ENCODE results near the gene DDX11. TPM values are rescaled to one million over a fixed set of nuclear protein-coding genes. Genes with fewer than 3 reads are reported as not detected.
A peak's percentile ranks its signal among the peaks of the same experiment; 100 is the strongest.
"Not testable (repeated sequence)": the region's sequence is repeated elsewhere in the genome, so short reads cannot be mapped to it uniquely, and the experiment has no call there.

DDX11 gene
- polyA plus RNA-seq, 2 donors = 13.3 to 28.2 TPM

GRCh38 chr12:31104773-31105172 lies 31.1 kb downstream of the DDX11 start:
- not testable (repeated sequence) for H3K27me3 ChIP-seq (ENCODE audit: control insufficient read depth in 1 of 2, insufficient read depth in 2 of 2, low read length in 2 of 2); H3K36me3 ChIP-seq (ENCODE audit: control insufficient read depth in 2 of 2, insufficient read depth in 2 of 2, low read length in 1 of 2); H3K27ac ChIP-seq (ENCODE audit: low read depth in 2 of 2, low read length in 1 of 2); H3K4me3 ChIP-seq (ENCODE audit: low read depth in 1 of 2, low read length in 2 of 2); H3K4me1 ChIP-seq (ENCODE audit: control insufficient read depth in 2 of 2, insufficient read depth in 2 of 2, low read length in 1 of 2); H3K9me3 ChIP-seq (ENCODE audit: control insufficient read depth in 2 of 2, insufficient read depth in 1 of 2, low read depth in 1 of 2, low read length in 1 of 2)
- WGBS, 2 donors = 91 to 93% methylated on average over 13 to 14 of the region's 14 CpGs

- WGBS, 2 donors = 82 to 88% methylated on average over 8 of the region's 8 CpGs
- H3K36me3 ChIP-seq (ENCODE audit: control insufficient read depth in 2 of 2, insufficient read depth in 2 of 2, low read length in 1 of 2) = peaks cover 0 to 5% of the 10 kb centered on the region in 2 donors
- H3K27me3 ChIP-seq (ENCODE audit: control insufficient read depth in 1 of 2, insufficient read depth in 2 of 2, low read length in 2 of 2) = no peaks in the 10 kb centered on the region
- H3K4me3 ChIP-seq (ENCODE audit: low read depth in 1 of 2, low read length in 2 of 2) = no peak overlapping the region
- H3K4me1 ChIP-seq (ENCODE audit: control insufficient read depth in 2 of 2, insufficient read depth in 2 of 2, low read length in 1 of 2) = no peaks in the 10 kb centered on the region
- H3K27ac ChIP-seq (ENCODE audit: low read depth in 2 of 2, low read length in 1 of 2) = no peak overlapping the region
- no peaks in the 10 kb centered on the region for H3K9me3 ChIP-seq (ENCODE audit: control insufficient read depth in 2 of 2, insufficient read depth in 1 of 2, low read depth in 1 of 2, low read length in 1 of 2)
Measured at GRCh38 chr12:31105668-31106067, 32.0 kb downstream of the DDX11 start.

- 76 to 87% methylated on average over 10 of the region's 10 CpGs for WGBS, 2 donors
- H3K4me3 ChIP-seq (ENCODE audit: low read depth in 1 of 2, low read length in 2 of 2) = no peak overlapping the region
- H3K36me3 ChIP-seq (ENCODE audit: control insufficient read depth in 2 of 2, insufficient read depth in 2 of 2, low read length in 1 of 2) = peaks cover 0 to 5% of the 10 kb centered on the region in 2 donors
- no peaks in the 10 kb centered on the region for H3K9me3 ChIP-seq (ENCODE audit: control insufficient read depth in 2 of 2, insufficient read depth in 1 of 2, low read depth in 1 of 2, low read length in 1 of 2)
- H3K4me1 ChIP-seq (ENCODE audit: control insufficient read depth in 2 of 2, insufficient read depth in 2 of 2, low read length in 1 of 2) = no peaks in the 10 kb centered on the region
- H3K27me3 ChIP-seq (ENCODE audit: control insufficient read depth in 1 of 2, insufficient read depth in 2 of 2, low read length in 2 of 2) = no peaks in the 10 kb centered on the region
- no peak overlapping the region for H3K27ac ChIP-seq (ENCODE audit: low read depth in 2 of 2, low read length in 1 of 2)
Measured at GRCh38 chr12:31106101-31106803, 32.6 kb downstream of the DDX11 start.

GRCh38 chr12:31109773-31110172 lies 36.1 kb downstream of the DDX11 start:
- H3K27me3 ChIP-seq (ENCODE audit: control insufficient read depth in 1 of 2, insufficient read depth in 2 of 2, low read length in 2 of 2); H3K9me3 ChIP-seq (ENCODE audit: control insufficient read depth in 2 of 2, insufficient read depth in 1 of 2, low read depth in 1 of 2, low read length in 1 of 2); H3K4me1 ChIP-seq (ENCODE audit: control insufficient read depth in 2 of 2, insufficient read depth in 2 of 2, low read length in 1 of 2); H3K27ac ChIP-seq (ENCODE audit: low read depth in 2 of 2, low read length in 1 of 2); H3K36me3 ChIP-seq (ENCODE audit: control insufficient read depth in 2 of 2, insufficient read depth in 2 of 2, low read length in 1 of 2); H3K4me3 ChIP-seq (ENCODE audit: low read depth in 1 of 2, low read length in 2 of 2): not testable (repeated sequence)
- 75 to 77% methylated on average over 6 of the region's 6 CpGs for WGBS, 2 donors

- H3K4me1 ChIP-seq (ENCODE audit: control insufficient read depth in 2 of 2, insufficient read depth in 2 of 2, low read length in 1 of 2); H3K36me3 ChIP-seq (ENCODE audit: control insufficient read depth in 2 of 2, insufficient read depth in 2 of 2, low read length in 1 of 2); H3K4me3 ChIP-seq (ENCODE audit: low read depth in 1 of 2, low read length in 2 of 2); H3K27me3 ChIP-seq (ENCODE audit: control insufficient read depth in 1 of 2, insufficient read depth in 2 of 2, low read length in 2 of 2); H3K9me3 ChIP-seq (ENCODE audit: control insufficient read depth in 2 of 2, insufficient read depth in 1 of 2, low read depth in 1 of 2, low read length in 1 of 2); H3K27ac ChIP-seq (ENCODE audit: low read depth in 2 of 2, low read length in 1 of 2): not testable (repeated sequence)
- 55 to 56% methylated on average over 5 of the region's 5 CpGs for WGBS, 2 donors
Measured at GRCh38 chr12:31110263-31110662, 36.6 kb downstream of the DDX11 start.

- not testable (repeated sequence) for H3K27ac ChIP-seq (ENCODE audit: low read depth in 2 of 2, low read length in 1 of 2); H3K9me3 ChIP-seq (ENCODE audit: control insufficient read depth in 2 of 2, insufficient read depth in 1 of 2, low read depth in 1 of 2, low read length in 1 of 2); H3K36me3 ChIP-seq (ENCODE audit: control insufficient read depth in 2 of 2, insufficient read depth in 2 of 2, low read length in 1 of 2); H3K4me3 ChIP-seq (ENCODE audit: low read depth in 1 of 2, low read length in 2 of 2)
- 79 to 91% methylated on average over 3 of the region's 3 CpGs for WGBS, 2 donors
- H3K4me1 ChIP-seq (ENCODE audit: control insufficient read depth in 2 of 2, insufficient read depth in 2 of 2, low read length in 1 of 2) = peaks cover 0 to 19% of the 10 kb centered on the region in 2 donors
- H3K27me3 ChIP-seq (ENCODE audit: control insufficient read depth in 1 of 2, insufficient read depth in 2 of 2, low read length in 2 of 2) = peaks cover 0 to 11% of the 10 kb centered on the region in 2 donors
Measured at GRCh38 chr12:31115092-31115601, 41.5 kb downstream of the DDX11 start.

- 23 to 46% methylated on average over 7 of the region's 7 CpGs for WGBS, 2 donors
- H3K4me3 ChIP-seq (ENCODE audit: low read depth in 1 of 2, low read length in 2 of 2); H3K9me3 ChIP-seq (ENCODE audit: control insufficient read depth in 2 of 2, insufficient read depth in 1 of 2, low read depth in 1 of 2, low read length in 1 of 2): not testable (repeated sequence)
Measured at GRCh38 chr12:31116846-31117202, 43.2 kb downstream of the DDX11 start.

GRCh38 chr12:31117203-31118011 lies 43.7 kb downstream of the DDX11 start:
- H3K36me3 ChIP-seq (ENCODE audit: control insufficient read depth in 2 of 2, insufficient read depth in 2 of 2, low read length in 1 of 2) = no peaks in the 10 kb centered on the region
- no peak overlapping the region for H3K27ac ChIP-seq (ENCODE audit: low read depth in 2 of 2, low read length in 1 of 2)
- peaks cover 0 to 19% of the 10 kb centered on the region in 2 donors for H3K4me1 ChIP-seq (ENCODE audit: control insufficient read depth in 2 of 2, insufficient read depth in 2 of 2, low read length in 1 of 2)
- H3K9me3 ChIP-seq (ENCODE audit: control insufficient read depth in 2 of 2, insufficient read depth in 1 of 2, low read depth in 1 of 2, low read length in 1 of 2) = peaks cover 0 to 2% of the 10 kb centered on the region in 2 donors
- H3K27me3 ChIP-seq (ENCODE audit: control insufficient read depth in 1 of 2, insufficient read depth in 2 of 2, low read length in 2 of 2) = peaks cover 0 to 11% of the 10 kb centered on the region in 2 donors
- H3K4me3 ChIP-seq (ENCODE audit: low read depth in 1 of 2, low read length in 2 of 2) = peak overlapping the region in 1 of 2 donors; percentile 28
- 8% methylated on average over 24 to 45 of the region's 45 CpGs for WGBS, 2 donors

More at GRCh38 chr12:31116846-31117202, 43.2 kb downstream of the DDX11 start:
- Histone ChIP-seq H3K27me3 (ENCODE audit: control insufficient read depth in 1 of 2, insufficient read depth in 2 of 2, low read length in 2 of 2) (peaks cover 0 to 11% of the 10 kb centered on the region in 2 donors), H3K4me1 (ENCODE audit: control insufficient read depth in 2 of 2, insufficient read depth in 2 of 2, low read length in 1 of 2) (peaks cover 0 to 19% of the 10 kb centered on the region in 2 donors)
- not testable (repeated sequence) for H3K27ac ChIP-seq (ENCODE audit: low read depth in 2 of 2, low read length in 1 of 2); H3K36me3 ChIP-seq (ENCODE audit: control insufficient read depth in 2 of 2, insufficient read depth in 2 of 2, low read length in 1 of 2)

- 29 to 32% methylated on average over 37 to 44 of the region's 44 CpGs for WGBS, 2 donors
- Histone ChIP-seq H3K9me3 (ENCODE audit: control insufficient read depth in 2 of 2, insufficient read depth in 1 of 2, low read depth in 1 of 2, low read length in 1 of 2) (peaks cover 0 to 2% of the 10 kb centered on the region in 2 donors), H3K27me3 (ENCODE audit: control insufficient read depth in 1 of 2, insufficient read depth in 2 of 2, low read length in 2 of 2) (peaks cover 0 to 11% of the 10 kb centered on the region in 2 donors), H3K36me3 (ENCODE audit: control insufficient read depth in 2 of 2, insufficient read depth in 2 of 2, low read length in 1 of 2) (no peaks in the 10 kb centered on the region), H3K27ac (ENCODE audit: low read depth in 2 of 2, low read length in 1 of 2) (no peak overlapping the region), H3K4me1 (ENCODE audit: control insufficient read depth in 2 of 2, insufficient read depth in 2 of 2, low read length in 1 of 2) (peaks cover 0 to 19% of the 10 kb centered on the region in 2 donors), H3K4me3 (ENCODE audit: low read depth in 1 of 2, low read length in 2 of 2) (peak overlapping the region; percentile 2 to 27)
Measured at GRCh38 chr12:31118347-31119191, 44.9 kb downstream of the DDX11 start.
